Hypothalamus (tissue), 51 donors: Measurements from ENCODE around the gene SLC25A33.
A peak's percentile ranks its signal among the peaks of the same experiment; 100 is the strongest.
"Not testable (repeated sequence)": the region's sequence is repeated elsewhere in the genome, so short reads cannot be mapped to it uniquely, and the experiment has no call there.

Experiments used
- DNase-seq, 51 donors: peaks; one replicate each; lab custom pipeline; 2025; lab: John Stamatoyannopoulos, UW

Gene SLC25A33

GRCh38 chr1:9537863-9538668, 1.2 kb upstream of the SLC25A33 start:
- no peak for DNase-seq

- peak in 5 of 51 donors; percentile 15 to 50 (median 39) for DNase-seq
Observed at GRCh38 chr1:9538669-9539164, 548 bp upstream of the SLC25A33 start.

- peak in 41 of 51 donors; percentile 14 to 71 (median 44) for DNase-seq
Observed at GRCh38 chr1:9539829-9540550, 725 bp downstream of the SLC25A33 start.

- peak in 8 of 51 donors; percentile 5 to 27 (median 14) for DNase-seq
Observed at GRCh38 chr1:9542430-9542829, 3.2 kb downstream of the SLC25A33 start.

- no peak for DNase-seq
Observed at GRCh38 chr1:9544926-9545325, 5.7 kb downstream of the SLC25A33 start.

- no peak for DNase-seq
Observed at GRCh38 chr1:9549955-9550546, 10.8 kb downstream of the SLC25A33 start.

- DNase-seq = no peak
Observed at GRCh38 chr1:9551984-9552383, 12.7 kb downstream of the SLC25A33 start.

GRCh38 chr1:9553736-9554144, 14.5 kb downstream of the SLC25A33 start:
- DNase-seq = no peak

- DNase-seq = no peak
Observed at GRCh38 chr1:9555942-9556341, 16.7 kb downstream of the SLC25A33 start.

GRCh38 chr1:9557624-9558023, 18.4 kb downstream of the SLC25A33 start:
- no peak for DNase-seq

GRCh38 chr1:9558271-9558945, 19.1 kb downstream of the SLC25A33 start:
- DNase-seq = no peak

- no peak for DNase-seq
Observed at GRCh38 chr1:9558946-9559545, 19.8 kb downstream of the SLC25A33 start.

GRCh38 chr1:9559673-9560072, 20.4 kb downstream of the SLC25A33 start:
- DNase-seq = no peak

- DNase-seq = not testable (repeated sequence)
Observed at GRCh38 chr1:9560090-9560489, 20.8 kb downstream of the SLC25A33 start.

GRCh38 chr1:9561429-9561828, 22.2 kb downstream of the SLC25A33 start:
- peak in 9 of 51 donors; percentile 14 to 66 (median 37) for DNase-seq

- DNase-seq = no peak
Observed at GRCh38 chr1:9569267-9569666, 30.0 kb downstream of the SLC25A33 start.

- not testable (repeated sequence) for DNase-seq
Observed at GRCh38 chr1:9570886-9571529, 31.7 kb downstream of the SLC25A33 start.

GRCh38 chr1:9573723-9574122, 34.5 kb downstream of the SLC25A33 start:
- no peak for DNase-seq

GRCh38 chr1:9575486-9575885, 36.2 kb downstream of the SLC25A33 start:
- DNase-seq = no peak

- DNase-seq = no peak
Observed at GRCh38 chr1:9576903-9577302, 37.6 kb downstream of the SLC25A33 start.
